Cardiac muscle cell (in vitro differentiated cells and primary cell): ENCODE results near the gene INHBA. TPM values are rescaled to one million over a fixed set of nuclear protein-coding genes. Genes with fewer than 3 reads are reported as not detected.

Experiments used
- DNase-seq, 2 donors: peaks; one replicate each; pipeline versions ENCODE4 v3.0.0 to v3.0.0-alpha.2; 2010 to 2017; ENCODE audit warnings: low read depth in 1 of 2, low spot score in 1 of 2
- H3K27ac ChIP-seq: fragments of 200-600 bp; sonication (generic); 2 replicates; pipeline ENCODE4 v1.5.1; 2016
- H3K27me3 ChIP-seq: fragments of 200-600 bp; sonication (generic); 2 replicates; pipeline ENCODE4 v1.6.0; 2016; ENCODE audit warnings: control low read depth
- H3K36me3 ChIP-seq: fragments of 200-600 bp; sonication (generic); 2 replicates; pipeline ENCODE4 v1.5.1; 2016; ENCODE audit warnings: control low read depth
- H3K4me1 ChIP-seq: fragments of 200-600 bp; sonication (generic); 2 replicates; pipeline ENCODE4 v1.8.1; 2017; ENCODE audit warnings: low read depth, mild to moderate bottlenecking, mixed run types
- H3K4me3 ChIP-seq: fragments of 200-600 bp; sonication (generic); 2 replicates; pipeline ENCODE4 v1.5.1; 2016; ENCODE audit warnings: mild to moderate bottlenecking
- H3K9me3 ChIP-seq: fragments of 200-600 bp; sonication (generic); 2 replicates; pipeline ENCODE4 v1.5.1; 2017; ENCODE audit warnings: low read depth, mild to moderate bottlenecking, control low read depth
- CTCF ChIP-seq: IDR thresholded peaks from 2 replicates; pipeline ENCODE4 v1.5.1; 2012; ENCODE audit warnings: low read depth, mild to moderate bottlenecking, low read length
- polyA plus RNA-seq: library from polyadenylated mRNA; unstranded; fragments of >200 nt; fragmentation: Nextera tagmentation; extraction: Ambion mirVana; gene quantifications from 2 replicates; pipeline ENCODE4 v1.2.1, GENCODE V29; 2016
- total RNA-seq: library from RNA; depleted of rRNA; stranded (reverse); fragments of >200 nt; gene quantifications from 2 replicates; pipeline ENCODE4 v1.2.3, GENCODE V29; 2016

Gene INHBA
- total and polyA plus RNA-seq, 2 experiments from 2014 or later: 4.8 to 5.7 TPM

- Histone ChIP-seq H3K36me3 (no peaks in the 10 kb centered on the region), H3K27me3 (no peaks in the 10 kb centered on the region), H3K9me3 (no peaks in the 10 kb centered on the region), H3K27ac (no peak overlapping the region), H3K4me3 (no peak overlapping the region), H3K4me1 (no peaks in the 10 kb centered on the region)
- DNase-seq: no peak
- no peak for TF ChIP-seq CTCF
Measured at GRCh38 chr7:41744161-41744560, 41.3 kb upstream of the INHBA start.

GRCh38 chr7:41742401-41743020 is 39.6 kb upstream of the INHBA start:
- H3K9me3 ChIP-seq: no peaks in the 10 kb centered on the region
- H3K27ac ChIP-seq: no peak overlapping the region
- DNase-seq: no peak
- H3K4me1 ChIP-seq: no peaks in the 10 kb centered on the region
- H3K27me3 ChIP-seq: no peaks in the 10 kb centered on the region
- no peaks in the 10 kb centered on the region for H3K36me3 ChIP-seq
- no peak overlapping the region for H3K4me3 ChIP-seq
- no peak for TF ChIP-seq CTCF

- Histone ChIP-seq H3K36me3 (no peaks in the 10 kb centered on the region), H3K4me1 (no peaks in the 10 kb centered on the region), H3K9me3 (no peaks in the 10 kb centered on the region), H3K27me3 (no peaks in the 10 kb centered on the region), H3K4me3 (no peak overlapping the region), H3K27ac (no peak overlapping the region)
- TF ChIP-seq CTCF: no peak
- no peak for DNase-seq
Measured at GRCh38 chr7:41738806-41739205, 35.9 kb upstream of the INHBA start.

- TF ChIP-seq CTCF: no peak
- H3K27ac ChIP-seq: no peak overlapping the region
- no peaks in the 10 kb centered on the region for H3K36me3 ChIP-seq
- no peaks in the 10 kb centered on the region for H3K9me3 ChIP-seq
- no peak overlapping the region for H3K4me3 ChIP-seq
- no peaks in the 10 kb centered on the region for H3K27me3 ChIP-seq
- DNase-seq: no peak
- H3K4me1 ChIP-seq: no peaks in the 10 kb centered on the region
Measured at GRCh38 chr7:41738336-41738735, 35.4 kb upstream of the INHBA start.

GRCh38 chr7:41735206-41735605 is 32.3 kb upstream of the INHBA start:
- Histone ChIP-seq H3K4me3 (no peak overlapping the region), H3K36me3 (no peaks in the 10 kb centered on the region), H3K9me3 (no peaks in the 10 kb centered on the region), H3K27me3 (no peaks in the 10 kb centered on the region), H3K27ac (no peak overlapping the region), H3K4me1 (no peaks in the 10 kb centered on the region)
- DNase-seq: no peak
- no peak for TF ChIP-seq CTCF
